SK-N-SH treated with all-trans-retinoic acid at 6 μM for 48 hours (cell line): Measurements from ENCODE around the gene LAG3.

Source experiments
- ATAC-seq: fragments of 200-7000 bp; cut with Tn5 transposase; 3 replicates; pipeline ENCODE4 v1.9.1; 2020; ENCODE audit warnings: mild to moderate bottlenecking, moderate library complexity
- BACH2 ChIP-seq: fragments of 250-450 bp; sonication (Bioruptor Pico); IDR thresholded peaks from 2 replicates; pipeline ENCODE4 v1.9.0; 2021; ENCODE audit warnings: mild to moderate bottlenecking, borderline replicate concordance
- CSDC2 ChIP-seq: fragments of 250-450 bp; sonication (Bioruptor Pico); IDR thresholded peaks from 2 replicates; pipeline ENCODE4 v1.5.0; 2020; ENCODE audit warnings: mild to moderate bottlenecking, moderate library complexity
- ESRRG ChIP-seq: fragments of 250-450 bp; sonication (Bioruptor Pico); IDR thresholded peaks from 2 replicates; pipeline ENCODE4 v1.6.1; 2021; ENCODE audit warnings: mild to moderate bottlenecking
- ISL1 ChIP-seq: fragments of 250-450 bp; sonication (Bioruptor Pico); IDR thresholded peaks from 2 replicates; pipeline ENCODE4 v2.1.2; 2022; ENCODE audit warnings: mild to moderate bottlenecking, moderate library complexity
- OSR1 ChIP-seq: fragments of 250-450 bp; sonication (Bioruptor Pico); IDR thresholded peaks from 2 replicates; pipeline ENCODE4 v1.8.0; 2022; ENCODE audit warnings: moderate library complexity, mild to moderate bottlenecking, inconsistent platforms
- PATZ1 ChIP-seq: fragments of 250-450 bp; sonication (Bioruptor Pico); IDR thresholded peaks from 2 replicates; pipeline ENCODE4 v1.8.0; 2020; ENCODE audit warnings: mild to moderate bottlenecking, moderate library complexity, borderline replicate concordance
- POU6F1 ChIP-seq: fragments of 250-450 bp; sonication (Bioruptor Pico); IDR thresholded peaks from 2 replicates; pipeline ENCODE4 v1.8.0; 2021; ENCODE audit warnings: low read depth, mild to moderate bottlenecking, moderate library complexity, borderline replicate concordance
- SNAI2 ChIP-seq: fragments of 250-450 bp; sonication (Bioruptor Pico); IDR thresholded peaks from 2 replicates; pipeline ENCODE4 v1.5.0; 2020; ENCODE audit warnings: mild to moderate bottlenecking, moderate library complexity
- TCF4 ChIP-seq: fragments of 250-450 bp; sonication (Bioruptor Pico); IDR thresholded peaks from 2 replicates; pipeline ENCODE4 v1.8.0; 2021; ENCODE audit warnings: mild to moderate bottlenecking, moderate library complexity, borderline replicate concordance
- TOX ChIP-seq: fragments of 250-450 bp; sonication (Bioruptor Pico); IDR thresholded peaks from 2 replicates; pipeline ENCODE4 v1.8.0; 2021; ENCODE audit warnings: mild to moderate bottlenecking, moderate library complexity, borderline replicate concordance
- ZC3H10 ChIP-seq: fragments of 250-450 bp; sonication (Bioruptor Pico); IDR thresholded peaks from 2 replicates; pipeline ENCODE4 v1.5.1; 2021; ENCODE audit warnings: mild to moderate bottlenecking, moderate library complexity
- ZFP3 ChIP-seq: fragments of 250-450 bp; sonication (Bioruptor Pico); IDR thresholded peaks from 2 replicates; pipeline ENCODE4 v1.5.0; 2020; ENCODE audit warnings: mild to moderate bottlenecking, moderate library complexity
- ZFP30 ChIP-seq: fragments of 450-650 bp; formaldehyde crosslinking; IDR thresholded peaks from 2 replicates; pipeline ENCODE4 v1.5.0; 2022; ENCODE audit warnings: mild to moderate bottlenecking, moderate library complexity
- ZNF565 ChIP-seq: fragments of 450-650 bp; formaldehyde crosslinking; conservative IDR thresholded peaks from 2 replicates; pipeline ENCODE4 v1.5.0; 2020; ENCODE audit warnings: low read depth, mild to moderate bottlenecking, moderate library complexity
- ZNF70 ChIP-seq: fragments of 450-650 bp; formaldehyde crosslinking; IDR thresholded peaks from 2 replicates; pipeline ENCODE4 v1.5.0; 2020; ENCODE audit warnings: mild to moderate bottlenecking, moderate library complexity
- ZNF8 ChIP-seq: fragments of 450-650 bp; formaldehyde crosslinking; IDR thresholded peaks from 2 replicates; pipeline ENCODE4 v1.5.0; 2020; ENCODE audit warnings: mild to moderate bottlenecking, moderate library complexity
- TF ChIP-seq, protein P1 (sequence below): fragments of 250-450 bp; sonication (Bioruptor Pico); IDR thresholded peaks from 2 replicates; pipeline ENCODE4 v1.5.1; 2020; ENCODE audit warnings: low read depth, mild to moderate bottlenecking, moderate library complexity
- TF ChIP-seq, protein P2 (sequence below): fragments of 250-450 bp; sonication (Bioruptor Pico); IDR thresholded peaks from 2 replicates; pipeline ENCODE4 v1.5.1; 2021; ENCODE audit warnings: mild to moderate bottlenecking, moderate library complexity
- TF ChIP-seq, protein P3 (sequence below): fragments of 250-450 bp; sonication (Bioruptor Pico); IDR thresholded peaks from 2 replicates; pipeline ENCODE4 v1.5.0; 2020; ENCODE audit warnings: mild to moderate bottlenecking, moderate library complexity

The LAG3 gene

GRCh38 chr12:6771091-6771495 lies 1.2 kb upstream of the LAG3 start (continued):
- no peak for TF ChIP-seq PATZ1 (CRISPR knock-in tag)
- no peak for TF ChIP-seq ZFP3 (CRISPR knock-in tag)
- TF ChIP-seq ZNF565 (CRISPR knock-in tag): no peak
- no peak for TF ChIP-seq ZNF70 (CRISPR knock-in tag)
- no peak for TF ChIP-seq ZNF8 (CRISPR knock-in tag)

- ATAC-seq: no peak
- TF ChIP-seq, protein P1, sequence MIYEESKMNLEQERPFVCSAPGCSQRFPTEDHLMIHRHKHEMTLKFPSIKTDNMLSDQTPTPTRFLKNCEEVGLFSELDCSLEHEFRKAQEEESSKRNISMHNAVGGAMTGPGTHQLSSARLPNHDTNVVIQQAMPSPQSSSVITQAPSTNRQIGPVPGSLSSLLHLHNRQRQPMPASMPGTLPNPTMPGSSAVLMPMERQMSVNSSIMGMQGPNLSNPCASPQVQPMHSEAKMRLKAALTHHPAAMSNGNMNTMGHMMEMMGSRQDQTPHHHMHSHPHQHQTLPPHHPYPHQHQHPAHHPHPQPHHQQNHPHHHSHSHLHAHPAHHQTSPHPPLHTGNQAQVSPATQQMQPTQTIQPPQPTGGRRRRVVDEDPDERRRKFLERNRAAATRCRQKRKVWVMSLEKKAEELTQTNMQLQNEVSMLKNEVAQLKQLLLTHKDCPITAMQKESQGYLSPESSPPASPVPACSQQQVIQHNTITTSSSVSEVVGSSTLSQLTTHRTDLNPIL (CRISPR knock-in tag): no peak
- TF ChIP-seq ZNF8 (CRISPR knock-in tag) (no peak), PATZ1 (CRISPR knock-in tag) (no peak), SNAI2 (no peak), ZNF565 (CRISPR knock-in tag) (no peak), BACH2 (CRISPR knock-in tag) (no peak), ZFP30 (CRISPR knock-in tag) (no peak), TOX (CRISPR knock-in tag) (no peak)
- TF ChIP-seq, all 23 proteins: peak for 0
Observed at GRCh38 chr12:6771509-6772330, 600 bp upstream of the LAG3 start.

- no peak for ATAC-seq
- TF ChIP-seq ZNF8 (CRISPR knock-in tag) (no peak), ZFP30 (CRISPR knock-in tag) (no peak)
Observed at GRCh38 chr12:6772726-6773589, 638 bp downstream of the LAG3 start.

GRCh38 chr12:6773590-6774351 lies 1.5 kb downstream of the LAG3 start:
- no peak for ATAC-seq
- TF ChIP-seq, protein P1 (CRISPR knock-in tag): no peak
- TF ChIP-seq BACH2 (CRISPR knock-in tag): no peak
- no peak for TF ChIP-seq TCF4 (CRISPR knock-in tag)
- TF ChIP-seq, protein P2, sequence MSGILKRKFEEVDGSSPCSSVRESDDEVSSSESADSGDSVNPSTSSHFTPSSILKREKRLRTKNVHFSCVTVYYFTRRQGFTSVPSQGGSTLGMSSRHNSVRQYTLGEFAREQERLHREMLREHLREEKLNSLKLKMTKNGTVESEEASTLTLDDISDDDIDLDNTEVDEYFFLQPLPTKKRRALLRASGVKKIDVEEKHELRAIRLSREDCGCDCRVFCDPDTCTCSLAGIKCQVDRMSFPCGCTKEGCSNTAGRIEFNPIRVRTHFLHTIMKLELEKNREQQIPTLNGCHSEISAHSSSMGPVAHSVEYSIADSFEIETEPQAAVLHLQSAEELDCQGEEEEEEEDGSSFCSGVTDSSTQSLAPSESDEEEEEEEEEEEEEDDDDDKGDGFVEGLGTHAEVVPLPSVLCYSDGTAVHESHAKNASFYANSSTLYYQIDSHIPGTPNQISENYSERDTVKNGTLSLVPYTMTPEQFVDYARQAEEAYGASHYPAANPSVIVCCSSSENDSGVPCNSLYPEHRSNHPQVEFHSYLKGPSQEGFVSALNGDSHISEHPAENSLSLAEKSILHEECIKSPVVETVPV (CRISPR knock-in tag): no peak
- TF ChIP-seq CSDC2 (CRISPR knock-in tag): no peak
- TF ChIP-seq, protein P3, sequence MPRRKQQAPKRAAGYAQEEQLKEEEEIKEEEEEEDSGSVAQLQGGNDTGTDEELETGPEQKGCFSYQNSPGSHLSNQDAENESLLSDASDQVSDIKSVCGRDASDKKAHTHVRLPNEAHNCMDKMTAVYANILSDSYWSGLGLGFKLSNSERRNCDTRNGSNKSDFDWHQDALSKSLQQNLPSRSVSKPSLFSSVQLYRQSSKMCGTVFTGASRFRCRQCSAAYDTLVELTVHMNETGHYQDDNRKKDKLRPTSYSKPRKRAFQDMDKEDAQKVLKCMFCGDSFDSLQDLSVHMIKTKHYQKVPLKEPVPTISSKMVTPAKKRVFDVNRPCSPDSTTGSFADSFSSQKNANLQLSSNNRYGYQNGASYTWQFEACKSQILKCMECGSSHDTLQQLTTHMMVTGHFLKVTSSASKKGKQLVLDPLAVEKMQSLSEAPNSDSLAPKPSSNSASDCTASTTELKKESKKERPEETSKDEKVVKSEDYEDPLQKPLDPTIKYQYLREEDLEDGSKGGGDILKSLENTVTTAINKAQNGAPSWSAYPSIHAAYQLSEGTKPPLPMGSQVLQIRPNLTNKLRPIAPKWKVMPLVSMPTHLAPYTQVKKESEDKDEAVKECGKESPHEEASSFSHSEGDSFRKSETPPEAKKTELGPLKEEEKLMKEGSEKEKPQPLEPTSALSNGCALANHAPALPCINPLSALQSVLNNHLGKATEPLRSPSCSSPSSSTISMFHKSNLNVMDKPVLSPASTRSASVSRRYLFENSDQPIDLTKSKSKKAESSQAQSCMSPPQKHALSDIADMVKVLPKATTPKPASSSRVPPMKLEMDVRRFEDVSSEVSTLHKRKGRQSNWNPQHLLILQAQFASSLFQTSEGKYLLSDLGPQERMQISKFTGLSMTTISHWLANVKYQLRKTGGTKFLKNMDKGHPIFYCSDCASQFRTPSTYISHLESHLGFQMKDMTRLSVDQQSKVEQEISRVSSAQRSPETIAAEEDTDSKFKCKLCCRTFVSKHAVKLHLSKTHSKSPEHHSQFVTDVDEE (CRISPR knock-in tag): no peak
- no peak for TF ChIP-seq ESRRG (CRISPR knock-in tag)
- no peak for TF ChIP-seq ZNF565 (CRISPR knock-in tag)
- no peak for TF ChIP-seq ZNF8 (CRISPR knock-in tag)
- no peak for TF ChIP-seq ISL1 (CRISPR knock-in tag)
- TF ChIP-seq POU6F1 (CRISPR knock-in tag): no peak
- no peak for TF ChIP-seq TOX (CRISPR knock-in tag)
- no peak for TF ChIP-seq OSR1 (CRISPR knock-in tag)
- no peak for TF ChIP-seq ZC3H10
